Calu3 (cell line): ENCODE results near the gene TMEM243. TPM values are rescaled to one million over a fixed set of nuclear protein-coding genes. Genes with fewer than 3 reads are reported as not detected.

Source experiments
- BruUV-seq: library from RNA; stranded (reverse); fragments of 400-500 nt; replicated peaks from 2 replicates; lab custom pipeline; 2021; lab: Mats Ljungman, UMichigan
- CTCF ChIA-PET: fragments of 300-600 bp; sonication (Branson Sonifier 250); formaldehyde crosslinking; loops from one replicate; lab custom pipeline; 2022; ENCODE audit warnings: antibody characterized with exemption; lab: Charles Lee
- DNase-seq: peaks from one replicate; pipeline ENCODE4 v3.0.0; 2022
- H3K27ac Mint-ChIP-seq: one replicate; pipeline ENCODE4 v1.8.0; 2022; ENCODE audit warnings: mixed read lengths; ENCODE audit not compliant: unreplicated experiment
- H3K27me3 Mint-ChIP-seq: one replicate; pipeline ENCODE4 v1.8.0; 2022; ENCODE audit warnings: mixed read lengths; ENCODE audit not compliant: unreplicated experiment
- H3K36me3 Mint-ChIP-seq: one replicate; pipeline ENCODE4 v1.8.0; 2022; ENCODE audit warnings: mild to moderate bottlenecking, moderate library complexity, mixed read lengths; ENCODE audit not compliant: insufficient read depth, unreplicated experiment
- H3K4me1 Mint-ChIP-seq: one replicate; pipeline ENCODE4 v1.8.0; 2022; ENCODE audit warnings: mild to moderate bottlenecking, low read depth, mixed read lengths; ENCODE audit not compliant: unreplicated experiment
- H3K4me3 Mint-ChIP-seq: one replicate; pipeline ENCODE4 v1.8.0; 2022; ENCODE audit warnings: mild to moderate bottlenecking, low read depth, moderate library complexity, mixed read lengths; ENCODE audit not compliant: unreplicated experiment
- H3K9me3 Mint-ChIP-seq: one replicate; pipeline ENCODE4 v1.8.0; 2022; ENCODE audit warnings: low read depth, mixed read lengths; ENCODE audit not compliant: unreplicated experiment
- CTCF ChIP-seq: fragments of 200-600 bp; IDR thresholded peaks from one replicate; pipeline ENCODE4 v1.8.0; 2022; ENCODE audit warnings: antibody characterized with exemption; ENCODE audit not compliant: unreplicated experiment
- intact Hi-C: fragments of 100-400 bp; cut with micrococcal nuclease; formaldehyde crosslinking; loops from one replicate; pipeline ENCODE4 v1.10.0; 2022; ENCODE audit not compliant: unreplicated experiment
- total RNA-seq: library from RNA; stranded (reverse); gene quantifications from 2 replicates; pipeline ENCODE4 v1.2.3, GENCODE V29; 2022

The TMEM243 gene
- total RNA-seq, 1 experiment from 2014 or later = 23.2 TPM

- DNase-seq = peak; percentile 3
- TSS peak; percentile 55 for BruUV-seq
- TF ChIP-seq CTCF = no peak
- Mint-ChIP-seq H3K27ac (peak overlapping the region; percentile 98), H3K4me1 (no peaks in the 10 kb centered on the region), H3K9me3 (no peaks in the 10 kb centered on the region), H3K4me3 (peak overlapping the region; percentile 92), H3K36me3 (peaks cover 20% of the 10 kb centered on the region), H3K27me3 (no peaks in the 10 kb centered on the region)
- intact Hi-C loops = loop anchor here (5.0 to 10.0 kb wide), 2 partner anchors 84 to 308 kb away; no protein-coding TSS in a partner anchor
- CTCF ChIA-PET = interaction anchor here (0.7 kb wide), 1 partner anchor 49 kb away, joined by 3 read pairs; no protein-coding TSS in a partner anchor
Measured at GRCh38 chr7:87152897-87153641, 66.5 kb downstream of the TMEM243 start.

DNA sequence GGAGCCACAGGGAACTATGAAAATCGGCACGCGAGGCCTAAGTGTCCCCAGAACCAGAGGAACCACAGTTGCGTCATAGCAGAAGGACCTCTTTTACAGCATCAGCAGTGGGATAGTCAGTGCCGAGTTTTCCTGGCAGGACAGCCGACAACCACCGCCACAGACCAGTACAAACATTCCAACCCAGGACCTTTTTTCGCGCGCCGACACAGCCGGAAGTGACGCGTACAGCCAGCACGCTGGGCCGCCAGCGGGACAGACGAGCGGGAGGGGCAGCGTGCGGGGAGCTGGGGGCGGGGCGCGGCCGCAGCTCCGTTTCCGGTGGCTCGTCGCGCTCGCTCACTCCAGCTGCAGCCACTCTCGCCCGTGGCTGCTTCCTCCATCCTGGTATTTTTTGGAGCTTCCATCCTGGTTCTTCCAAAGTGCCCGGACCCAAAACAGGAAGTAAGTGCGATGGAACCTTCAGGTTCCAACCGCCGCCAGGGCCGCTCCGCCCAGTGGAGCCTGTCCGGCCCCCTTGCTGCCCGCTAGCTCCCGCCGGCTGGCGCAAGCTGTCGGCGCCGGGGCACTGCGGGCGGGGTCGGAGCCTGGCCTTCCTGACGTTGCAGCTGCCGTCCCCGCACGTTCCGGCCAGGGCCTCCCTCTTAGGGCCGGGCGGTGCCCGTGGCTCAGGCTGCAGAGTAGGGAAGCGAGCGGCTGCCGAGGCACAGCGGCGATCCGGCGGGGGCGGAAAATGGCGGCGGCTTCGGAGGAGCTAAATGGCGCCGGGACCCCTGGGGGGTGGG lies 67.2 kb downstream of the TMEM243 start, which contains the start of gene DMTF1:
DMTF1 (plus strand) TSS at position 342 of the 785 bp plus-strand sequence. CDS start 12,489 bp downstream, outside the sequence.
- Mint-ChIP-seq H3K9me3 (no peaks in the 10 kb centered on the region), H3K27me3 (no peaks in the 10 kb centered on the region), H3K4me1 (no peaks in the 10 kb centered on the region), H3K36me3 (peaks cover 20% of the 10 kb centered on the region), H3K4me3 (peak within 1 kb of the TSS; percentile 92), H3K27ac (peak within 1 kb of the TSS; percentile 98)
- CTCF ChIA-PET = interaction anchor here (0.6 to 0.7 kb wide), 2 partner anchors 49 to 320 kb away, joined by 3 read pairs; no protein-coding TSS in a partner anchor
- DNase-seq = peak; percentile 84
- intact Hi-C loops = loop anchor here (5.0 to 10.0 kb wide), 2 partner anchors 85 to 308 kb away; no protein-coding TSS in a partner anchor
- TF ChIP-seq CTCF = no peak
- no TSS peak for BruUV-seq

DNA sequence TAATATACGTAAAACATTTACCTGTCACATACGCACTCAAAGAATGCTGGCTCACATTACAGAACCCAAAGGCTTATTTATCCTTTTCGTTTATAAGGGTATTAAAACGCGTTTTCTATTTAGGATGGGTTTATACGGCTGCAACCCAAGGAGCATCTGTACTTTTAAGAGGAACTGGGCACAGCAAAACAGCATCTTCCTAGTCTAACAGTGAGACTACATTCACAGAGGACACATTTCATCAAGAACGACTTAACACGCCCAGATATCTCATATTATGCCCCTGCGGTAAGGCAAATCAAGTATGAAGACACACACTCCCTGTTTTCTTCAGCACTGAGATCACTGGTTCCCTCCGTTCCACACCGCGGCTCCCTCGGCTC lies 67.8 kb downstream of the TMEM243 start:
- Mint-ChIP-seq H3K9me3 (no peaks in the 10 kb centered on the region), H3K27me3 (no peaks in the 10 kb centered on the region), H3K36me3 (peaks cover 20% of the 10 kb centered on the region), H3K27ac (peak overlapping the region; percentile 98), H3K4me1 (no peaks in the 10 kb centered on the region), H3K4me3 (peak overlapping the region; percentile 92)
- BruUV-seq = TSS peak; percentile 97
- DNase-seq = no peak
- CTCF ChIA-PET = interaction anchor here (0.6 kb wide), 1 partner anchor 320 kb away, joined by 3 read pairs; no protein-coding TSS in a partner anchor
- TF ChIP-seq CTCF = no peak
- intact Hi-C loops = loop anchor here (5.0 to 10.0 kb wide), 2 partner anchors 86 to 307 kb away; no protein-coding TSS in a partner anchor
